ENCODE data around the gene KCNE1.
"Not testable (repeated sequence)": the region's sequence is repeated elsewhere in the genome, so short reads cannot be mapped to it uniquely, and the experiment has no call there.

KCNE1 gene

GRCh38 chr21:34511787-34512455 lies at the start of gene KCNE1:
KCNE1 (minus strand) TSS chr21:34512210; CDS start chr21:34449634, 62,576 bp downstream.
- peak; percentile 88 for DNase-seq

- no peak for DNase-seq
Measured at GRCh38 chr21:34561806-34562205, 49.8 kb upstream of the KCNE1 start.

- no peak for DNase-seq
Measured at GRCh38 chr21:34560609-34561008, 48.6 kb upstream of the KCNE1 start.

GRCh38 chr21:34560021-34560420 lies 48.0 kb upstream of the KCNE1 start:
- DNase-seq, result no peak

GRCh38 chr21:34559089-34559631 lies 47.1 kb upstream of the KCNE1 start:
- no peak for DNase-seq

- DNase-seq, result no peak
Measured at GRCh38 chr21:34558166-34558565, 46.2 kb upstream of the KCNE1 start.

- no peak for DNase-seq
Measured at GRCh38 chr21:34557261-34557660, 45.3 kb upstream of the KCNE1 start.

- not testable (repeated sequence) for DNase-seq
Measured at GRCh38 chr21:34554670-34555069, 42.7 kb upstream of the KCNE1 start.

- no peak for DNase-seq
Measured at GRCh38 chr21:34554227-34554626, 42.2 kb upstream of the KCNE1 start.

GRCh38 chr21:34553151-34553952 lies 41.3 kb upstream of the KCNE1 start:
- no peak for DNase-seq

GRCh38 chr21:34552360-34553098 lies 40.5 kb upstream of the KCNE1 start:
- no peak for DNase-seq

GRCh38 chr21:34550182-34550799 lies 38.3 kb upstream of the KCNE1 start:
- DNase-seq, result no peak

GRCh38 chr21:34548781-34549376 lies 36.9 kb upstream of the KCNE1 start:
- no peak for DNase-seq

- no peak for DNase-seq
Measured at GRCh38 chr21:34546542-34546941, 34.5 kb upstream of the KCNE1 start.

GRCh38 chr21:34545079-34545884 lies 33.3 kb upstream of the KCNE1 start:
- DNase-seq, result peak; percentile 72

GRCh38 chr21:34544032-34544496 lies 32.1 kb upstream of the KCNE1 start:
- peak; percentile 25 for DNase-seq

GRCh38 chr21:34543017-34543416 lies 31.0 kb upstream of the KCNE1 start:
- DNase-seq, result no peak

GRCh38 chr21:34540206-34540605 lies 28.2 kb upstream of the KCNE1 start:
- no peak for DNase-seq

- no peak for DNase-seq
Measured at GRCh38 chr21:34537838-34538237, 25.8 kb upstream of the KCNE1 start.

- no peak for DNase-seq
Measured at GRCh38 chr21:34536820-34537219, 24.8 kb upstream of the KCNE1 start.

GRCh38 chr21:34536311-34536710 lies 24.3 kb upstream of the KCNE1 start:
- no peak for DNase-seq
